ENCODE results near the gene ELP5. TPM values are rescaled to one million over a fixed set of nuclear protein-coding genes. Genes with fewer than 3 reads are reported as not detected.

Gene ELP5
- total and polyA plus RNA-seq, 2 donors from 2014 or later = 41.9 to 110 TPM

DNA sequence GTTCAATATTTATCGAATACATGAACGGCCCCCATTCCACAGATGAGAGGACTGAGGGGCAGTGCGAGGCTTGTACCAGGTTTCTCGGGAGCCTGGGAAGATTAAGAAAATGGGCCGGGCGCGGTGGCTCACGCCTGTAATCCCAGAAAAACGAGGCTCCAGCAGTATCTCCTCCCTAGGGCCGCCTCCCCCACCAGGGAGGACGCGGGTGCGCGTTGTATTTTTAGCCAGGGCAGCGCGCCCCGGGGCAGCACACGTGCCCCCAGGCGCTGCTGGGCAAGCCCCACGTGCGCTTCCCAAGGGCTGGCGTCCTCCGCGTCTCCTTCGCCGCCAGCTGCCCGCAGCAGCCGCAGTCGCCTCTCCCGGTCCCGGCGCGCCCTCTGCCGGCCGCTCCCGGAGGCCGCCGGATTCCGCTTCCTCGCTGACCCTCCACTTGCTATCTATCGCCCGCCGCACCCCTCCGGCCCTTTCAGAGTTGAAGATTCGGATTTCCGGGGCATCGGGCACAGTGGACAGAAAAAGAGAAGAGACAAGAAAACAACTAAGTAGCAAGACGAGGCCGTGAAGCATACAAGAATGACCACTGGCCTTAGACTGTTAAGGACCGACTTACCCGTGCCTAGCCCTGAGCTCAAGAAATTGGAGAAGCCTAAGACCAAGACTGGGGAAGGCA, 44.3 kb downstream of the ELP5 start:
- H3K9me3 ChIP-seq (ENCODE audit: control insufficient read depth in 2 of 3, insufficient read depth in 1 of 3, low read length in 3 of 3) = no peaks in the 10 kb centered on the region
- no peaks in the 10 kb centered on the region for H3K36me3 ChIP-seq (ENCODE audit: control insufficient read depth in 2 of 3, insufficient read depth in 3 of 3, low read length in 3 of 3)
- peaks cover 3% of the 10 kb centered on the region for H3K27me3 ChIP-seq (ENCODE audit: control insufficient read depth, insufficient read depth, low read length)
- no peak for FAIRE-seq
- DNase-seq = peak; percentile 85 to 94 (median 90)
- peak overlapping the region in 1 of 2 donors; percentile 41 for H3K27ac ChIP-seq (ENCODE audit: low read depth in 2 of 2, low read length in 2 of 2)
- H3K4me1 ChIP-seq (ENCODE audit: control insufficient read depth in 2 of 3, insufficient read depth in 2 of 3, low read depth in 1 of 3, low read length in 3 of 3) = peaks cover 0 to 15% (median 14%) of the 10 kb centered on the region in 3 donors
- TF ChIP-seq, protein P1, sequence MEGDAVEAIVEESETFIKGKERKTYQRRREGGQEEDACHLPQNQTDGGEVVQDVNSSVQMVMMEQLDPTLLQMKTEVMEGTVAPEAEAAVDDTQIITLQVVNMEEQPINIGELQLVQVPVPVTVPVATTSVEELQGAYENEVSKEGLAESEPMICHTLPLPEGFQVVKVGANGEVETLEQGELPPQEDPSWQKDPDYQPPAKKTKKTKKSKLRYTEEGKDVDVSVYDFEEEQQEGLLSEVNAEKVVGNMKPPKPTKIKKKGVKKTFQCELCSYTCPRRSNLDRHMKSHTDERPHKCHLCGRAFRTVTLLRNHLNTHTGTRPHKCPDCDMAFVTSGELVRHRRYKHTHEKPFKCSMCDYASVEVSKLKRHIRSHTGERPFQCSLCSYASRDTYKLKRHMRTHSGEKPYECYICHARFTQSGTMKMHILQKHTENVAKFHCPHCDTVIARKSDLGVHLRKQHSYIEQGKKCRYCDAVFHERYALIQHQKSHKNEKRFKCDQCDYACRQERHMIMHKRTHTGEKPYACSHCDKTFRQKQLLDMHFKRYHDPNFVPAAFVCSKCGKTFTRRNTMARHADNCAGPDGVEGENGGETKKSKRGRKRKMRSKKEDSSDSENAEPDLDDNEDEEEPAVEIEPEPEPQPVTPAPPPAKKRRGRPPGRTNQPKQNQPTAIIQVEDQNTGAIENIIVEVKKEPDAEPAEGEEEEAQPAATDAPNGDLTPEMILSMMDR (IDR thresholded peaks at IDR 0.05; ENCODE audit: borderline replicate concordance, extremely low read depth, insufficient read depth) = peak; percentile 99
- peak overlapping the region in 1 of 3 donors; percentile 22 for H3K9ac ChIP-seq (ENCODE audit: low read length in 3 of 3)
- H3K4me3 ChIP-seq (ENCODE audit: low read length in 3 of 3) = peak overlapping the region in 1 of 3 donors; percentile 20
- intact Hi-C loops (cut with DNase I) = no loop called here

DNA sequence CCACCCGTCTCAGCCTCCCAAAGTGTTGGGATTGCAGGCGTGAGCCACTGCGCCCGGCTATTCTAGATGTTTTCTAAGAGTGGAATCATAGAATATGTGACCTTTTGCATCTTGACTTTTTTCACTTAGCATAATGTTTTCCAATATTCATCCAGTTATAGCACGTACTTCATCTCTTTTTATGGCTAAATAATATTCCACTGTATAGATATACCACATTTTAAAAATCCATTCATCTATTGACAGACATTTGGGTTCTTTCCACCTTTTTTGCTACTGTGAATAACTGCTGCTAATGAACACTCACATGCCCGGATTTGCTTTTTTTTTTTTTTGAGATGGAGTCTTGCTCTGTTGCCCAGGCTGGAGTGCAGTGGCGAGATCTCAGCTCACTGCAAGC, 52.2 kb downstream of the ELP5 start:
- DNase-seq (no peak), FAIRE-seq (no peak)
- no peak overlapping the region for H3K4me3 ChIP-seq (ENCODE audit: low read length in 3 of 3)
- intact Hi-C loops (cut with DNase I) = no loop called here
- no peak overlapping the region for H3K27ac ChIP-seq (ENCODE audit: low read depth in 2 of 2, low read length in 2 of 2)
- H3K27me3 ChIP-seq (ENCODE audit: control insufficient read depth, insufficient read depth, low read length) = no peaks in the 10 kb centered on the region
- no peak overlapping the region for H3K9ac ChIP-seq (ENCODE audit: low read length in 3 of 3)
- TF ChIP-seq, protein P1 (IDR thresholded peaks at IDR 0.05; ENCODE audit: borderline replicate concordance, extremely low read depth, insufficient read depth) = no peak
- no peaks in the 10 kb centered on the region for H3K36me3 ChIP-seq (ENCODE audit: control insufficient read depth in 2 of 3, insufficient read depth in 3 of 3, low read length in 3 of 3)
- peaks cover 0 to 4% (median 0%) of the 10 kb centered on the region in 3 donors for H3K4me1 ChIP-seq (ENCODE audit: control insufficient read depth in 2 of 3, insufficient read depth in 2 of 3, low read depth in 1 of 3, low read length in 3 of 3)
- no peaks in the 10 kb centered on the region for H3K9me3 ChIP-seq (ENCODE audit: control insufficient read depth in 2 of 3, insufficient read depth in 1 of 3, low read length in 3 of 3)

DNA sequence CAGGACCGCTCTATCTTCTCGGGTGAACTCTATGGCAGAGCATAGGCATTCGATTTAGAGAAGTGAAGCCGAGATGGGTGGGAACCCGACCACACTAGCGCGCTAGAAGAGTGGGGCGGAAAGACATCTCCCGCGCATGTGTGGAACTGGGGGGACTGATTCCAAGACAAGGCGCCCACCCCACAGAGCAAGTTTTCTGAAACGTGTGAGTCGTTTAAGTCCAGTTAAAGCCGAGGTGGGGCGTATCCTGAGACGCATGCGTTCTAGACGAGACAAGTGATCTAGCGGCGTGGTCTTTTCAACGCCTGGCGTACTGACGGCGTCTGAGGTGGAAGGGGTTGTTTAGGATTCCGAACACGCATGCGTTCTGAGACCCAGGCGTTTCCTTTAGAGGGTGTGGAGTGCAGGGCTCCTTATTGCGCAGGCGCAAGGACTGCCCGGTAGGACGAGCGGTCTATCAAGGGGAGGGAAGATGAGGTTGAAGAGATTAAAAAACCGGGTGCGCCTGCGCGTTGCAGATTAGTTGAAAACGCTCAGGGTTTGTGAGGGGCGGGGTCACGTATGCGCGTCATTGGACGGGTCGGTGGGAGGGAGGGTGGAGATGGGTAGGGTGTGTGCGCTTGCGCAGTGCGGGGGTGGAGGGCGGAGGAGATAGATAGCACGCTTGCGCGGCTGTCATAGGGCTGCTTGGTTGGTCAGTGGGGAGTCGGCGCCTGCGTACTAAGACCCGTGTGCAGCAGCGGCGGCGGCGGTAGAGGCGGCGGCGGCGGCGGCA, 55.1 kb downstream of the ELP5 start, which contains the start of gene EIF5A:
EIF5A (plus strand) TSS at position 718 of the 775 bp plus-strand sequence. CDS start 2,008 bp downstream, outside the sequence.
- peaks cover 7 to 23% (median 23%) of the 10 kb centered on the region in 3 donors for H3K36me3 ChIP-seq (ENCODE audit: control insufficient read depth in 2 of 3, insufficient read depth in 3 of 3, low read length in 3 of 3)
- peaks cover 0 to 9% (median 0%) of the 10 kb centered on the region in 3 donors for H3K4me1 ChIP-seq (ENCODE audit: control insufficient read depth in 2 of 3, insufficient read depth in 2 of 3, low read depth in 1 of 3, low read length in 3 of 3)
- no peaks in the 10 kb centered on the region for H3K9me3 ChIP-seq (ENCODE audit: control insufficient read depth in 2 of 3, insufficient read depth in 1 of 3, low read length in 3 of 3)
- intact Hi-C loops (cut with DNase I) = no loop called here
- H3K27ac ChIP-seq (ENCODE audit: low read depth in 2 of 2, low read length in 2 of 2) = peak within 1 kb of the TSS; percentile 98
- peak within 1 kb of the TSS; percentile 80 to 95 (median 91) for H3K4me3 ChIP-seq (ENCODE audit: low read length in 3 of 3)
- no peaks in the 10 kb centered on the region for H3K27me3 ChIP-seq (ENCODE audit: control insufficient read depth, insufficient read depth, low read length)
- FAIRE-seq = peak; percentile 44
- TF ChIP-seq, protein P1 (IDR thresholded peaks at IDR 0.05; ENCODE audit: borderline replicate concordance, extremely low read depth, insufficient read depth) = no peak
- DNase-seq = peak; percentile 100
- peak within 1 kb of the TSS; percentile 73 to 94 (median 92) for H3K9ac ChIP-seq (ENCODE audit: low read length in 3 of 3)
